ENCODE data around the gene HYKK.
"Not testable (repeated sequence)": the region's sequence is repeated elsewhere in the genome, so short reads cannot be mapped to it uniquely, and the experiment has no call there.

The HYKK gene

GRCh38 chr15:78506971-78507830, at the start of gene HYKK:
Gene HYKK, plus strand, starts transcription at chr15:78507577. Its CDS starts 5,512 bp downstream, at chr15:78513089.
- DNase-seq = peak; percentile 97

- DNase-seq = no peak
Measured at GRCh38 chr15:78460737-78461136, 46.6 kb upstream of the HYKK start.

- DNase-seq = no peak
Measured at GRCh38 chr15:78461171-78461888, 46.0 kb upstream of the HYKK start.

GRCh38 chr15:78469031-78469430, 38.3 kb upstream of the HYKK start:
- no peak for DNase-seq

- DNase-seq = no peak
Measured at GRCh38 chr15:78477295-78477694, 30.1 kb upstream of the HYKK start.

GRCh38 chr15:78479650-78480049, 27.7 kb upstream of the HYKK start:
- DNase-seq = no peak

- no peak for DNase-seq
Measured at GRCh38 chr15:78481917-78482316, 25.5 kb upstream of the HYKK start.

- no peak for DNase-seq
Measured at GRCh38 chr15:78492872-78493271, 14.5 kb upstream of the HYKK start.

- DNase-seq = no peak
Measured at GRCh38 chr15:78501857-78502256, 5.5 kb upstream of the HYKK start.

GRCh38 chr15:78502641-78503040, 4.7 kb upstream of the HYKK start:
- DNase-seq = no peak

GRCh38 chr15:78507831-78508160, 419 bp downstream of the HYKK start:
- DNase-seq = no peak

- DNase-seq = no peak
Measured at GRCh38 chr15:78508272-78508671, 895 bp downstream of the HYKK start.

GRCh38 chr15:78509726-78510312, 2.4 kb downstream of the HYKK start:
- no peak for DNase-seq

- DNase-seq = not testable (repeated sequence)
Measured at GRCh38 chr15:78520035-78520434, 12.7 kb downstream of the HYKK start.

GRCh38 chr15:78524230-78524629, 16.9 kb downstream of the HYKK start:
- no peak for DNase-seq

GRCh38 chr15:78527325-78527724, 19.9 kb downstream of the HYKK start:
- no peak for DNase-seq

GRCh38 chr15:78533331-78533730, 26.0 kb downstream of the HYKK start:
- DNase-seq = no peak

- DNase-seq = no peak
Measured at GRCh38 chr15:78536134-78536533, 28.8 kb downstream of the HYKK start.

GRCh38 chr15:78537266-78537905, 30.0 kb downstream of the HYKK start:
- DNase-seq = no peak

GRCh38 chr15:78538358-78538757, 31.0 kb downstream of the HYKK start:
- DNase-seq = no peak

- not testable (repeated sequence) for DNase-seq
Measured at GRCh38 chr15:78539464-78540140, 32.2 kb downstream of the HYKK start.

GRCh38 chr15:78540141-78540870, 32.9 kb downstream of the HYKK start, which contains the start of gene PSMA4:
Gene PSMA4, plus strand, starts transcription at chr15:78540444. Its CDS starts 1,484 bp downstream, at chr15:78541928.
- DNase-seq = peak; percentile 96

All from femur (tissue), 1 donor.